K562 (cell line): ENCODE data around the gene STX1B. TPM values are rescaled to one million over a fixed set of nuclear protein-coding genes. Genes with fewer than 3 reads are reported as not detected.

Experiments
- ATAC-seq: fragments of 200-7000 bp; cut with Tn5 transposase; 3 replicates; pipeline ENCODE4 v1.9.1; 2020; ENCODE audit warnings: moderate library complexity
- BruUV-seq: library from RNA; stranded (reverse); fragments of 400-500 nt; replicated peaks from 2 replicates; lab custom pipeline; 2021; lab: Mats Ljungman, UMichigan
- CTCF ChIA-PET: fragments of 300-600 bp; formaldehyde crosslinking; extraction: SDS; loops from one replicate; lab custom pipeline; 2021; ENCODE audit warnings: low intra/inter-chr PET ratio; lab: Yijun Ruan, JAX
- POLR2A ChIA-PET: fragments of 300-600, 350-650 bp; sonication (Branson Sonifier 250); formaldehyde crosslinking; extraction: SDS; loops from one replicate; lab custom pipeline; 2021; ENCODE audit warnings: antibody characterized with exemption, inconsistent platforms; lab: Yijun Ruan, JAX
- DNase-seq, 4 experiments: peaks; one replicate each; pipeline versions ENCODE4 v3.0.0 to v3.0.0-alpha.2; 2011 to 2018; ENCODE audit warnings: low spot score in 3 of 4, mixed read lengths in 3 of 4; ENCODE audit errors: extremely low read depth in 1 of 4
- FAIRE-seq: peaks from 2 replicates; lab custom pipeline; 2011; peaks lifted over from hg19 to GRCh38; lab: Jason Lieb, UNC
- H2AFZ ChIP-seq: 2 replicates; pipeline ENCODE4 v1.6.0; 2011; ENCODE audit warnings: low read depth, low read length, control low read depth, inconsistent platforms
- H3K27ac ChIP-seq: fragments of 200-600 bp; 3 replicates; pipeline ENCODE4 v1.8.0; 2011; ENCODE audit warnings: low read depth, mild to moderate bottlenecking, control low read depth, inconsistent platforms, low read length, moderate library complexity, mixed read lengths; ENCODE audit errors: extremely low read depth
- H3K27me3 ChIP-seq, 2 experiments: fragments of 300-600 bp in 1 of 2; 2 replicates in 1 of 2; 3 replicates in 1 of 2; pipeline versions ENCODE4 v1.6.0 to v1.8.0; 2011; ENCODE audit warnings: inconsistent platforms in 2 of 2, low read length in 2 of 2, mild to moderate bottlenecking in 1 of 2, mixed read lengths in 1 of 2, moderate library complexity in 1 of 2; ENCODE audit not compliant: control insufficient read depth in 2 of 2, insufficient read depth in 2 of 2
- H3K36me3 ChIP-seq: fragments of 300-600 bp; 3 replicates; pipeline ENCODE4 v1.8.0; 2011; ENCODE audit warnings: mild to moderate bottlenecking, low read length, inconsistent platforms; ENCODE audit not compliant: control insufficient read depth, insufficient read depth
- H3K4me1 ChIP-seq, 2 experiments: fragments of 200-600 bp in 1 of 2; replicated peaks in 1 of 2; 2 replicates in 1 of 2; 3 replicates in 1 of 2; pipeline versions ENCODE4 v1.5.1 to v1.8.0; 2011; ENCODE audit warnings: inconsistent platforms in 2 of 2, low read length in 2 of 2, mild to moderate bottlenecking in 1 of 2, mixed read lengths in 1 of 2, moderate library complexity in 1 of 2; ENCODE audit not compliant: control insufficient read depth in 2 of 2, insufficient read depth in 2 of 2
- H3K4me2 ChIP-seq: 2 replicates; pipeline ENCODE4 v1.6.1; 2011; ENCODE audit warnings: low read length, control low read depth, inconsistent platforms, mixed read lengths; ENCODE audit not compliant: insufficient read depth
- H3K4me3 ChIP-seq: fragments of 200-600 bp; sonication (generic), shearing (Covaris generic); 2 replicates; pipeline ENCODE4 v1.5.1; 2016; ENCODE audit warnings: control low read depth, inconsistent platforms
- H3K79me2 ChIP-seq: fragments of 200-600 bp; 3 replicates; pipeline ENCODE4 v1.8.0; 2011; ENCODE audit warnings: low read length, inconsistent platforms; ENCODE audit not compliant: control insufficient read depth, insufficient read depth
- H3K9ac ChIP-seq, 2 experiments: 2 replicates each; pipeline versions ENCODE4 v1.6.0 to v1.6.1; 2011; ENCODE audit warnings: low read depth in 2 of 2, low read length in 2 of 2, control low read depth in 1 of 2, inconsistent platforms in 1 of 2, mild to moderate bottlenecking in 1 of 2, mixed read lengths in 1 of 2; ENCODE audit not compliant: insufficient read depth in 1 of 2
- H3K9me1 ChIP-seq: one replicate; pipeline ENCODE4 v1.6.0; 2011; ENCODE audit warnings: inconsistent platforms, mild to moderate bottlenecking, low read length, moderate library complexity; ENCODE audit not compliant: control insufficient read depth, insufficient read depth
- H3K9me3 ChIP-seq: replicated peaks from 2 replicates; pipeline ENCODE4 v1.5.1; 2011; ENCODE audit warnings: low read depth, low read length, inconsistent platforms; ENCODE audit not compliant: control insufficient read depth, insufficient read depth
- H4K20me1 ChIP-seq: replicated peaks from 2 replicates; pipeline ENCODE4 v1.6.1; 2011; ENCODE audit warnings: low read length, inconsistent platforms, mixed read lengths; ENCODE audit not compliant: control insufficient read depth, insufficient read depth
- ARID3A ChIP-seq: IDR thresholded peaks from 2 replicates; pipeline ENCODE4 v1.6.1; 2012; ENCODE audit warnings: low read depth, low read length, improper control_type of control experiment, borderline replicate concordance
- CREB5 ChIP-seq: fragments of 250-450 bp; sonication (Bioruptor Pico); IDR thresholded peaks from 2 replicates; pipeline ENCODE4 v1.5.0; 2020; ENCODE audit warnings: mild to moderate bottlenecking
- MBD2 ChIP-seq: sonication (generic); IDR thresholded peaks from 2 replicates; pipeline ENCODE4 v1.6.1; 2016; ENCODE audit warnings: low read depth, borderline replicate concordance
- NCOA2 ChIP-seq, 2 experiments: fragments of 450-650 bp; IDR thresholded peaks; 2 replicates each; pipeline ENCODE4 v1.6.1; 2018; ENCODE audit warnings: mild to moderate bottlenecking in 2 of 2, moderate library complexity in 1 of 2; ENCODE audit not compliant: partially characterized antibody in 2 of 2
- NR1H2 ChIP-seq: sonication (generic); formaldehyde crosslinking; IDR thresholded peaks from 2 replicates; pipeline ENCODE4 v1.4.0; 2020; ENCODE audit warnings: mild to moderate bottlenecking, missing genetic modification reagents
- POLR2AphosphoS5 ChIP-seq: IDR thresholded peaks from 2 replicates; pipeline ENCODE4 v1.6.1; 2011; ENCODE audit warnings: mild to moderate bottlenecking, low read depth, low read length, moderate library complexity; ENCODE audit not compliant: control insufficient read depth, insufficient read depth
- POLR2G ChIP-seq: fragments of 200-400 bp; formaldehyde crosslinking; IDR thresholded peaks from 2 replicates; pipeline ENCODE4 v1.6.1; 2017; ENCODE audit warnings: low read depth, mild to moderate bottlenecking, antibody characterized with exemption, low read length, moderate library complexity
- SUPT5H ChIP-seq: fragments of 450-650 bp; IDR thresholded peaks from 2 replicates; pipeline ENCODE4 v1.6.1; 2016
- TAF1 ChIP-seq: IDR thresholded peaks from 2 replicates; pipeline ENCODE4 v1.6.1; 2011; ENCODE audit warnings: mild to moderate bottlenecking, low read length, moderate library complexity; ENCODE audit not compliant: insufficient read depth, control insufficient read depth, severe bottlenecking; ENCODE audit errors: extremely low read depth
- ZNF609 ChIP-seq: sonication (generic); formaldehyde crosslinking; IDR thresholded peaks from 2 replicates; pipeline ENCODE4 v1.8.1; 2023; ENCODE audit warnings: missing genetic modification reagents, mild to moderate bottlenecking, borderline replicate concordance
- WGBS: fragments of 100-300 bp; shearing (Covaris generic); methylation state at CpG from one replicate; pipeline ENCODE4 v1.1.6; 2016; ENCODE audit warnings: low coverage, mixed read lengths; ENCODE audit not compliant: insufficient coverage; ENCODE audit errors: missing lambda C conversion rate; 5-methylcytosine and 5-hydroxymethylcytosine counted together
- in situ Hi-C: fragments of 300-500 bp; cut with MboI; formaldehyde crosslinking; loops from 4 replicates; pipeline ENCODE4 v1.15.0; 2018; ENCODE audit warnings: inconsistent platforms, mixed read lengths
- intact Hi-C: fragments of 100-400 bp; cut with micrococcal nuclease; formaldehyde crosslinking; loops from 2 replicates; pipeline ENCODE4 v1.14.2; 2022
- polyA plus RNA-seq, 8 experiments: library from polyadenylated mRNA; depleted of rRNA in 4 of 8; stranded (reverse) in 5 of 8; unstranded in 3 of 8; fragments of >200 nt; fragmentation: Nextera tagmentation in 2 of 8; fragmentation: Illumina TruSeq in 1 of 8; extraction: Ambion mirVana in 2 of 8; extraction: Trizol in 1 of 8; gene quantifications; 2 replicates each; pipeline versions ENCODE4 v1.2.1 to v1.2.3, GENCODE V29; 2011 to 2014; ENCODE audit warnings: inconsistent platforms in 1 of 8, missing spikeins in 1 of 8
- total RNA-seq, 7 experiments: library from RNA; depleted of rRNA in 6 of 7; stranded (reverse); fragments of >200 nt in 6 of 7; fragmentation: Illumina TruSeq in 2 of 7; extraction: Trizol in 2 of 7; gene quantifications; 2 replicates each; pipeline versions ENCODE4 v1.2.1 to v1.2.3, GENCODE V29; 2011 to 2021; ENCODE audit warnings: low replicate concordance in 1 of 7
- TF ChIP-seq, protein P1 (sequence below): IDR thresholded peaks from 3 replicates; pipeline ENCODE4 v1.6.1; 2011; ENCODE audit warnings: borderline replicate concordance, mild to moderate bottlenecking; ENCODE audit not compliant: insufficient read length, insufficient read depth

STX1B gene
- total and polyA plus RNA-seq, 9 of the 15 experiments (the other 6 are each of a cell fraction or from before 2014, with no cell fraction given): 0.07 to 2.5 (median 0.86) TPM

DNA sequence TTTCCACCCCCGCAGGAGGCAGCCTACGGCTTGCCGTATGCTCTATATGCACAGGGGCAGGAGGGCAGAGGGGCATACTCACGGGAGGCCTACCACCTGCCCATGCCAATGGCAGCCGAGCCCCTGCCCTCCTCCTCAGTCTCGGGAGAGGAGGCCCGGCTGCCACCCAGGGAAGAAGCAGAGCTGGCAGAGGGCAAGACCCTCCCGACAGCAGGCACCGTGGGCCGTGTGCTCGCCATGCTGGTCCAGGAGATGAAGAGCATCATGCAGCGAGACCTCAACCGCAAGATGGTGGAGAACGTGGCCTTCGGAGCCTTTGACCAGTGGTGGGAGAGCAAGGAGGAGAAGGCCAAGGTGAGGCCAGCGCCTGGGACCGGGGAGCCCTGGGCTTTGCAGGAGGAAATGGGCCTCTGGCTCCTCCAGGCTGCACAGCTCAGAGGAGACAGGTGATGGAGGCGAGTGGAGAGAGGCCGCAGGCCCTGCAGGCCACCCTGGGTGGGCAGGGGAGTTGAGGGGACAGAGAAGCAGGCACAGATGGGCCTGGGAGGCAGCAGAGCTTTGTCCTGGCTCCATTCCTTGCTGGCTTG lies 44.3 kb downstream of the STX1B start:
- ATAC-seq: no peak
- intact Hi-C loops: no loop called here
- H3K4me3 ChIP-seq: no peak overlapping the region
- H3K27ac ChIP-seq: no peak overlapping the region
- no peaks in the 10 kb centered on the region for H3K9me3 ChIP-seq
- no peak for DNase-seq
- in situ Hi-C loops: loop anchor here (25.0 kb wide), 1 partner anchor 896 kb away; the partner anchor contains the start of gene ZNF267
- FAIRE-seq: no peak
- H3K9me1 ChIP-seq: no peaks in the 10 kb centered on the region
- H3K36me3 ChIP-seq: peaks cover 91% of the 10 kb centered on the region; the same call in 2 of the 3 replicates
- no TSS peak for BruUV-seq
- WGBS: 97% methylated on average over 16 of the region's 19 CpGs
- H3K4me1 ChIP-seq: peaks cover 0 to 7% of the 10 kb centered on the region in 2 experiments; a peak in 1 of 5 replicates
- ChIA-PET POLR2A (interaction anchor here (0.7 to 2.5 kb wide), 4 partner anchors 14 to 492 kb away, joined by 3 to 7 read pairs (median 4); no protein-coding TSS in a partner anchor), CTCF (no interaction called here)
- no peak overlapping the region; a peak in 1 of 4 replicates for H3K9ac ChIP-seq
- no peak overlapping the region for H2AFZ ChIP-seq
- no peaks in the 10 kb centered on the region for H4K20me1 ChIP-seq
- H3K79me2 ChIP-seq: 0 out of 3 replicates have a peak, but pooled peaks cover under 1% of the 10 kb centered on the region
- H3K27me3 ChIP-seq: no peaks in the 10 kb centered on the region
- H3K4me2 ChIP-seq: no peak overlapping the region
- TF ChIP-seq NR1H2: no peak
- TF ChIP-seq MBD2: no peak
- no peak for TF ChIP-seq ZNF609
- TF ChIP-seq ARID3A: no peak
- peak; percentile 73 for TF ChIP-seq POLR2G
- TF ChIP-seq CREB5 (CRISPR knock-in tag): no peak
- no peak for TF ChIP-seq NCOA2 (IDR thresholded peaks at IDR 0.05; ENCODE audit: partially characterized antibody in 2 of 2)
- TF ChIP-seq, protein P1, sequence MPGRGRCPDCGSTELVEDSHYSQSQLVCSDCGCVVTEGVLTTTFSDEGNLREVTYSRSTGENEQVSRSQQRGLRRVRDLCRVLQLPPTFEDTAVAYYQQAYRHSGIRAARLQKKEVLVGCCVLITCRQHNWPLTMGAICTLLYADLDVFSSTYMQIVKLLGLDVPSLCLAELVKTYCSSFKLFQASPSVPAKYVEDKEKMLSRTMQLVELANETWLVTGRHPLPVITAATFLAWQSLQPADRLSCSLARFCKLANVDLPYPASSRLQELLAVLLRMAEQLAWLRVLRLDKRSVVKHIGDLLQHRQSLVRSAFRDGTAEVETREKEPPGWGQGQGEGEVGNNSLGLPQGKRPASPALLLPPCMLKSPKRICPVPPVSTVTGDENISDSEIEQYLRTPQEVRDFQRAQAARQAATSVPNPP: no peak
- TF ChIP-seq POLR2AphosphoS5: peak; percentile 36; the same call in 1 of the 2 replicates
- TF ChIP-seq TAF1: no peak
- peak; percentile 56 for TF ChIP-seq SUPT5H
